Fibroblast of skin of abdomen (primary cell): ENCODE measurements around the gene LCNL1.

Experiments
- DNase-seq: peaks from one replicate; pipeline ENCODE4 v3.0.0-alpha.2; 2013

LCNL1 gene

GRCh38 chr9:136947028-136947891 lies 35.5 kb upstream of the LCNL1 start:
- DNase-seq: no peak

- DNase-seq: peak; percentile 10
Observed at GRCh38 chr9:136947955-136948510, 34.8 kb upstream of the LCNL1 start.

GRCh38 chr9:136949239-136949816 lies 33.5 kb upstream of the LCNL1 start:
- DNase-seq: no peak

- peak; percentile 70 for DNase-seq
Observed at GRCh38 chr9:136949817-136950655, 32.8 kb upstream of the LCNL1 start.

GRCh38 chr9:136950656-136951276 lies 32.0 kb upstream of the LCNL1 start:
- DNase-seq: no peak

GRCh38 chr9:136951541-136952320 lies 31.1 kb upstream of the LCNL1 start, which contains the start of gene LCN12:
Gene LCN12, plus strand, starts transcription at chr9:136952273. Its CDS starts 55 bp downstream, at chr9:136952328.
- no peak for DNase-seq

- no peak for DNase-seq
Observed at GRCh38 chr9:136952321-136952850, 30.4 kb upstream of the LCNL1 start.

- DNase-seq: no peak
Observed at GRCh38 chr9:136952876-136953770, 29.7 kb upstream of the LCNL1 start.

GRCh38 chr9:136953771-136954269 lies 29.0 kb upstream of the LCNL1 start:
- DNase-seq: no peak

- no peak for DNase-seq
Observed at GRCh38 chr9:136954270-136955083, 28.3 kb upstream of the LCNL1 start.

GRCh38 chr9:136955202-136955942 lies 27.4 kb upstream of the LCNL1 start:
- no peak for DNase-seq

GRCh38 chr9:136955943-136956335 lies 26.9 kb upstream of the LCNL1 start:
- no peak for DNase-seq

- DNase-seq: no peak
Observed at GRCh38 chr9:136956604-136957003, 26.2 kb upstream of the LCNL1 start.

GRCh38 chr9:136957461-136957860 lies 25.3 kb upstream of the LCNL1 start:
- no peak for DNase-seq

GRCh38 chr9:136957901-136958300 lies 24.9 kb upstream of the LCNL1 start:
- no peak for DNase-seq

- no peak for DNase-seq
Observed at GRCh38 chr9:136958473-136958872, 24.3 kb upstream of the LCNL1 start.

- no peak for DNase-seq
Observed at GRCh38 chr9:136958898-136959850, 23.6 kb upstream of the LCNL1 start.
